H1 (cell line): ENCODE measurements around the gene MOV10L1. TPM values are rescaled to one million over a fixed set of nuclear protein-coding genes. Genes with fewer than 3 reads are reported as not detected.

Experiments
- BRCA1 ChIP-seq: IDR thresholded peaks from 2 replicates; pipeline ENCODE4 v1.6.1; 2012; ENCODE audit warnings: low read depth, low read length, improper control_type of control experiment
- CHD1 ChIP-seq: IDR thresholded peaks from 2 replicates; pipeline ENCODE4 v1.6.1; 2012; ENCODE audit warnings: low read depth, low read length, improper control_type of control experiment
- CHD7 ChIP-seq: fragments of 300-600 bp; sonication (generic); IDR thresholded peaks from 2 replicates; pipeline ENCODE4 v1.7.1; 2012; ENCODE audit warnings: low read length, moderate library complexity, mild to moderate bottlenecking, inconsistent platforms; ENCODE audit not compliant: insufficient replicate concordance
- E2F6 ChIP-seq: IDR thresholded peaks from 2 replicates; pipeline ENCODE4 v1.6.1; 2012; ENCODE audit warnings: inconsistent platforms
- GABPA ChIP-seq: IDR thresholded peaks from 2 replicates; pipeline ENCODE4 v1.6.1; 2011; ENCODE audit warnings: mild to moderate bottlenecking, low read length, moderate library complexity, borderline replicate concordance; ENCODE audit not compliant: insufficient read depth
- JUND ChIP-seq: IDR thresholded peaks from 2 replicates; pipeline ENCODE4 v1.6.1; 2011; ENCODE audit warnings: mild to moderate bottlenecking, improper control_type of control experiment, low read length
- MAX ChIP-seq: IDR thresholded peaks from 2 replicates; pipeline ENCODE4 v1.6.1; 2012; ENCODE audit warnings: inconsistent platforms
- NANOG ChIP-seq: IDR thresholded peaks from 2 replicates; pipeline ENCODE4 v1.6.1; 2011; ENCODE audit warnings: low read length, low read depth, mild to moderate bottlenecking, inconsistent platforms; ENCODE audit not compliant: insufficient read depth, poor library complexity, severe bottlenecking
- POU5F1 ChIP-seq: IDR thresholded peaks from 2 replicates; pipeline ENCODE4 v1.6.1; 2011; ENCODE audit warnings: low read depth, mild to moderate bottlenecking, low read length, moderate library complexity
- SIX5 ChIP-seq: IDR thresholded peaks from 2 replicates; pipeline ENCODE4 v1.6.1; 2011; ENCODE audit warnings: mild to moderate bottlenecking, low read depth, low read length
- TBP ChIP-seq: IDR thresholded peaks from 2 replicates; pipeline ENCODE4 v1.6.1; 2011; ENCODE audit warnings: low read depth, low read length, improper control_type of control experiment
- YY1 ChIP-seq: IDR thresholded peaks from 2 replicates; pipeline ENCODE4 v1.6.1; 2011; ENCODE audit warnings: low read depth, mild to moderate bottlenecking, low read length
- polyA plus RNA-seq, 7 experiments: library from polyadenylated mRNA; depleted of rRNA in 3 of 7; stranded (reverse) in 5 of 7; unstranded in 2 of 7; fragments of >200 nt in 5 of 7; fragments of 200-250 nt in 2 of 7; gene quantifications; 1 replicate in 5 of 7; 2 replicates in 1 of 7; 4 replicates in 1 of 7; pipeline versions ENCODE4 v1.2.1 to v1.2.3, GENCODE V29; 2011 to 2013; ENCODE audit warnings: missing spikeins in 2 of 7, mixed read lengths in 2 of 7
- total RNA-seq: library from RNA; stranded (reverse); fragmentation: NEBNext Ultra II Directional; extraction: Animal tissue kit (Norgen Biotek cat#: 25700); gene quantifications from 2 replicates; pipeline ENCODE4 v1.2.1, GENCODE V29; 2021

Gene MOV10L1
- total and polyA plus RNA-seq, 2 of the 8 experiments (the other 6 are each of a cell fraction or from before 2014, with no cell fraction given) = 0.32 TPM; not detected in 1

GRCh38 chr22:50188356-50188755, 98.5 kb downstream of the MOV10L1 start (continued):
- no peak for TF ChIP-seq CHD7
- no peak for TF ChIP-seq YY1
- TF ChIP-seq E2F6 = no peak
- TF ChIP-seq JUND = no peak
- TF ChIP-seq CHD1 = no peak
- TF ChIP-seq GABPA = no peak
- TF ChIP-seq POU5F1 = no peak
- TF ChIP-seq BRCA1 = no peak
- TF ChIP-seq MAX = no peak
- TF ChIP-seq SIX5 = no peak
- TF ChIP-seq TBP = no peak
- no peak for TF ChIP-seq NANOG
